ENCODE measurements around the gene FARP2. TPM values are rescaled to one million over a fixed set of nuclear protein-coding genes. Genes with fewer than 3 reads are reported as not detected.
"Not testable (repeated sequence)": the region's sequence is repeated elsewhere in the genome, so short reads cannot be mapped to it uniquely, and the experiment has no call there.

The FARP2 gene
- total and polyA plus RNA-seq, 2 experiments from 2014 or later = 16.0 to 22.6 TPM

DNA sequence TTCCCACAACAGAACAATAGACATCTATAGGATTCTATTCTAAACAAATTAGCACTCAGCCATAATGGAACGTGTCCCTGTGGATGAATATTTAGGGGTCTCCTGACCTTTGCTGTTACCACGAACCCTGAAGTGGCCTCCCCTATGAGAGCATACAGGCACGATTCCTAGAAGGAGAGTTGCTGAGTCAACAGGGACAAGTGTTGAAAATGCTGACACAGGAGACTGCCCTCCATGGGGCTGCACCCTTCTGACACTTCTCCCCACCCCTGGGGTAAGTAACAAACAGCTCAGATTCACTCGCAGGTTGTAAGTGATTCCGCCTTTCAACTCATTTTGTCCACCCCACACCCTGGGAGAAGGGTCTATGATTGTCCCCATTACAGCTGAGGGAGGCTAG lies 166.4 kb downstream of the FARP2 start (continued):
- TF ChIP-seq, protein P1, sequence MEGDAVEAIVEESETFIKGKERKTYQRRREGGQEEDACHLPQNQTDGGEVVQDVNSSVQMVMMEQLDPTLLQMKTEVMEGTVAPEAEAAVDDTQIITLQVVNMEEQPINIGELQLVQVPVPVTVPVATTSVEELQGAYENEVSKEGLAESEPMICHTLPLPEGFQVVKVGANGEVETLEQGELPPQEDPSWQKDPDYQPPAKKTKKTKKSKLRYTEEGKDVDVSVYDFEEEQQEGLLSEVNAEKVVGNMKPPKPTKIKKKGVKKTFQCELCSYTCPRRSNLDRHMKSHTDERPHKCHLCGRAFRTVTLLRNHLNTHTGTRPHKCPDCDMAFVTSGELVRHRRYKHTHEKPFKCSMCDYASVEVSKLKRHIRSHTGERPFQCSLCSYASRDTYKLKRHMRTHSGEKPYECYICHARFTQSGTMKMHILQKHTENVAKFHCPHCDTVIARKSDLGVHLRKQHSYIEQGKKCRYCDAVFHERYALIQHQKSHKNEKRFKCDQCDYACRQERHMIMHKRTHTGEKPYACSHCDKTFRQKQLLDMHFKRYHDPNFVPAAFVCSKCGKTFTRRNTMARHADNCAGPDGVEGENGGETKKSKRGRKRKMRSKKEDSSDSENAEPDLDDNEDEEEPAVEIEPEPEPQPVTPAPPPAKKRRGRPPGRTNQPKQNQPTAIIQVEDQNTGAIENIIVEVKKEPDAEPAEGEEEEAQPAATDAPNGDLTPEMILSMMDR (conservative IDR thresholded peaks at IDR 0.05; ENCODE audit: low read depth in 2 of 2) = no peak
- TF ChIP-seq ZNF331 (CRISPR knock-in tag; IDR thresholded peaks at IDR 0.05; ENCODE audit: low read depth) = no peak
- no peak for TF ChIP-seq EZH2 (IDR thresholded peaks at IDR 0.05; ENCODE audit: low read depth, unreplicated experiment)
- no peak for TF ChIP-seq STAT1 (IDR thresholded peaks at IDR 0.05; ENCODE audit: unreplicated experiment)
- TF ChIP-seq, protein P2, sequence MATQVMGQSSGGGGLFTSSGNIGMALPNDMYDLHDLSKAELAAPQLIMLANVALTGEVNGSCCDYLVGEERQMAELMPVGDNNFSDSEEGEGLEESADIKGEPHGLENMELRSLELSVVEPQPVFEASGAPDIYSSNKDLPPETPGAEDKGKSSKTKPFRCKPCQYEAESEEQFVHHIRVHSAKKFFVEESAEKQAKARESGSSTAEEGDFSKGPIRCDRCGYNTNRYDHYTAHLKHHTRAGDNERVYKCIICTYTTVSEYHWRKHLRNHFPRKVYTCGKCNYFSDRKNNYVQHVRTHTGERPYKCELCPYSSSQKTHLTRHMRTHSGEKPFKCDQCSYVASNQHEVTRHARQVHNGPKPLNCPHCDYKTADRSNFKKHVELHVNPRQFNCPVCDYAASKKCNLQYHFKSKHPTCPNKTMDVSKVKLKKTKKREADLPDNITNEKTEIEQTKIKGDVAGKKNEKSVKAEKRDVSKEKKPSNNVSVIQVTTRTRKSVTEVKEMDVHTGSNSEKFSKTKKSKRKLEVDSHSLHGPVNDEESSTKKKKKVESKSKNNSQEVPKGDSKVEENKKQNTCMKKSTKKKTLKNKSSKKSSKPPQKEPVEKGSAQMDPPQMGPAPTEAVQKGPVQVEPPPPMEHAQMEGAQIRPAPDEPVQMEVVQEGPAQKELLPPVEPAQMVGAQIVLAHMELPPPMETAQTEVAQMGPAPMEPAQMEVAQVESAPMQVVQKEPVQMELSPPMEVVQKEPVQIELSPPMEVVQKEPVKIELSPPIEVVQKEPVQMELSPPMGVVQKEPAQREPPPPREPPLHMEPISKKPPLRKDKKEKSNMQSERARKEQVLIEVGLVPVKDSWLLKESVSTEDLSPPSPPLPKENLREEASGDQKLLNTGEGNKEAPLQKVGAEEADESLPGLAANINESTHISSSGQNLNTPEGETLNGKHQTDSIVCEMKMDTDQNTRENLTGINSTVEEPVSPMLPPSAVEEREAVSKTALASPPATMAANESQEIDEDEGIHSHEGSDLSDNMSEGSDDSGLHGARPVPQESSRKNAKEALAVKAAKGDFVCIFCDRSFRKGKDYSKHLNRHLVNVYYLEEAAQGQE (IDR thresholded peaks at IDR 0.05; ENCODE audit: unreplicated experiment) = no peak
- no peak for TF ChIP-seq NANOG (IDR thresholded peaks at IDR 0.05; ENCODE audit: borderline replicate concordance)

DNA sequence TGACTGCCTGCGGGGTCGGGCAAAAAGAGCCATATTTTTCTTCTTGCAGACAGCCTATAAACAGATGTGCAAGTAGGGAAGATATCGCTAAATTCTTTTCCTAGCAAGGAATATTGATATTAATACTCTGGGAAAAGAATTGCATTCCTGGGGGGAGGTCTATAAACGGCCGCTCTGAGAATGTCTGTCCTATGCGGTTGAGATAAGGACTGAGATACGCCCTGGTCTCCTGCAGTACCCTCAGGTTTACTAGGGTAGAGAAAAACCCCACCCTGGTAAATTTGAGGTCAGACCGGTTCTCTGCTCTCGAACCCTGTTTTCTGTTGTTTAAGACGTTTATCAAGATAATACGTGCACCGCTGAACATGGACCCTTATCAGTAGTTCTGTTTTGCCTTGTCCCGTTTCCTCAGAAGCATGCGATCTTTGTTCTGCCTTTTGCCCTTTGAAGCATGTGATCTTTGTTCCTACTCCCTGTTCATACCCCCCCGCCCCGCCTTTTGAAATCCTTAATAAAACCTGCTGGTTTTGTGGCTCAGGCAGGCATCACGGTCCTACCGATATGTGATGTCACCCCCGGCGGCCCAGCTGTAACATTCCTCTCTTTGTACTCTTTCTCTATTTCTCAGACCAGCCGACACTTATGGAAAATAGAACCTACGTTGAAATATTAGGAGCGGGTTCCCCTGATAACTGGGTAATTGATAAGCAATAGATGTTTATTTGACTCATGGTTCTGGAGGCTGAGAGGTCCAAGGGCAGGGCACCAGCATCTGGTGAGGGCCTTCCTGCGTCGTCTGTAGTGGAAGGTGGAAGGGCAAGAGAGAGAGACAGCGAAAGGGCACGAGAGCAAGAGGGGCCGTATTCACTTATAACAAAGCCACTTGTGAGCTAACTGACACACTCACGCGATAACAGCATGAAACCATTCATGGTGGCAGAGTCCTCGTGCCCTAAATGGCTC lies 170.0 kb downstream of the FARP2 start:
- not testable (repeated sequence) for H3K9me2 ChIP-seq (ENCODE audit: insufficient read depth); H3F3A ChIP-seq (replicated peaks; ENCODE audit: low read depth); H2AFZ ChIP-seq; H3K4me1 Mint-ChIP-seq; ATAC-seq; H3K27me3 ChIP-seq (ENCODE audit: insufficient read depth); H3K27ac Mint-ChIP-seq; H3K4me2 ChIP-seq; H4K20me1 ChIP-seq (replicated peaks; ENCODE audit: insufficient read depth); DNase-seq (ENCODE audit: low spot score); H3K4me3 Mint-ChIP-seq; H3K27me3 Mint-ChIP-seq (ENCODE audit: insufficient read depth, low read depth, poor library complexity); H3K79me2 ChIP-seq (replicated peaks; ENCODE audit: insufficient read depth); H3K27ac ChIP-seq (ENCODE audit: low read depth); H3K36me3 ChIP-seq (ENCODE audit: insufficient read depth); H3K4me3 ChIP-seq; H3K36me3 Mint-ChIP-seq (ENCODE audit: low read depth); H3K4me1 ChIP-seq (ENCODE audit: insufficient read depth)
- H3K9me3 Mint-ChIP-seq = peaks cover 14% of the 10 kb centered on the region

DNA sequence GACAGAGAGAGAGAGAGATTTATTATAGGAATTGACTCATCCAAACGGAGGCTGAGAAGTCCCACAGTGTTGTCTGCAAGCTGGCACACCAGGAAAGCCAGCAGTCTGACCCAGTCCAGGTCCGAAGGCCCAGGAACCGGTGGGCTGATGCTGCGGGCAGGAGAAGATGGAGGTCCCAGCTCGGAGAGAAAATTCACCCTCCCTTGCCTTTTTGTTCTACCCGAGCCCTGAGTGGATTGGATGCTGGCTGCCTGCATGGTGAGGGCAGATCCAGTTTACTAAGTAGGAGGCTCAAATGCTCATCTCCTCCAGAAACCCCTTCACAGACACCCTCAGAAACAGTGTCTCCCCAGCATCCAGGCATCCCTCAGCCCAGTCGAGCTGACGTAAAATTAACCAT lies 174.5 kb downstream of the FARP2 start:
- no peak overlapping the region for H3K27ac Mint-ChIP-seq
- Histone ChIP-seq H2AFZ (no peak overlapping the region), H4K20me1 (replicated peaks; ENCODE audit: insufficient read depth) (no peaks in the 10 kb centered on the region), H3K4me1 (ENCODE audit: insufficient read depth) (no peaks in the 10 kb centered on the region), H3K4me3 (no peak overlapping the region), H3K9me2 (ENCODE audit: insufficient read depth) (no peaks in the 10 kb centered on the region), H3F3A (replicated peaks; ENCODE audit: low read depth) (no peaks in the 10 kb centered on the region), H3K27ac (ENCODE audit: low read depth) (no peak overlapping the region), H3K27me3 (ENCODE audit: insufficient read depth) (no peaks in the 10 kb centered on the region), H3K36me3 (ENCODE audit: insufficient read depth) (no peaks in the 10 kb centered on the region), H3K4me2 (no peak overlapping the region), H3K79me2 (replicated peaks; ENCODE audit: insufficient read depth) (no peaks in the 10 kb centered on the region)
- H3K4me1 Mint-ChIP-seq = no peaks in the 10 kb centered on the region
- DNase-seq (ENCODE audit: low spot score) = no peak
- no peak overlapping the region for H3K4me3 Mint-ChIP-seq
- no peak for ATAC-seq
- peaks cover 5% of the 10 kb centered on the region for H3K27me3 Mint-ChIP-seq (ENCODE audit: insufficient read depth, low read depth, poor library complexity)
- H3K36me3 Mint-ChIP-seq (ENCODE audit: low read depth) = no peaks in the 10 kb centered on the region
- H3K9me3 Mint-ChIP-seq = peaks cover 8% of the 10 kb centered on the region
- TF ChIP-seq POLR2AphosphoS5 (IDR thresholded peaks at IDR 0.05; ENCODE audit: low read depth) = no peak
- no peak for TF ChIP-seq CREB1 (CRISPR knock-in tag; IDR thresholded peaks at IDR 0.05; ENCODE audit: low read depth)
- no peak for TF ChIP-seq STAT1 (IDR thresholded peaks at IDR 0.05; ENCODE audit: unreplicated experiment)

Measured in GM23338 (cell line).